Stomach (tissue), 4 donors: ENCODE data around the gene PTX3.

ENCODE experiments used
- EP300 ChIP-seq: sonication (generic); formaldehyde crosslinking; IDR thresholded peaks from one replicate; pipeline ENCODE4 v1.6.1; 2017; ENCODE audit warnings: antibody characterized with exemption
- POLR2A ChIP-seq, 4 donors: fragments of 450-650 bp; IDR thresholded peaks; one replicate each; pipeline ENCODE4 v1.6.1; 2016; ENCODE audit warnings: antibody characterized with exemption in 4 of 4, control low read depth in 2 of 4, mild to moderate bottlenecking in 1 of 4, moderate library complexity in 1 of 4

GRCh38 chr3:157429708-157430107, 6.9 kb upstream of the PTX3 start:
- no peak for TF ChIP-seq POLR2A (IDR thresholded peaks at IDR 0.05)
- no peak for TF ChIP-seq EP300
